ENCODE results near the gene TCTN2.

GRCh38 chr12:123654129-123654701 lies 16.7 kb upstream of the TCTN2 start:
- TF ChIP-seq CTCF (IDR thresholded peaks at IDR 0.05) (no peak), POLR2A (IDR thresholded peaks at IDR 0.05) (no peak)
